Right lobe of liver (tissue), 6 donors: ENCODE data around the gene TRAPPC3. TPM values are rescaled to one million over a fixed set of nuclear protein-coding genes. Genes with fewer than 3 reads are reported as not detected.

Source experiments
- ATAC-seq, 4 donors: fragments of 200-7000 bp; cut with Tn5 transposase; one replicate each; pipeline ENCODE4 v1.9.1; 2020; ENCODE audit warnings: mild to moderate bottlenecking in 4 of 4, moderate library complexity in 4 of 4
- DNase-seq, 3 donors: peaks; one replicate each; pipeline ENCODE4 v3.0.0-alpha.2; 2020
- H3K27ac ChIP-seq, 3 donors: fragments of 200-600 bp; one replicate each; pipeline ENCODE4 v1.8.0; 2022
- H3K27me3 ChIP-seq, 2 donors: fragments of 200-600 bp; one replicate each; pipeline ENCODE4 v1.8.0; 2022
- H3K36me3 ChIP-seq, 4 donors: fragments of 200-600 bp; sonication (generic) in 1 of 4; one replicate each; pipeline versions ENCODE4 v1.5.1 to v1.8.0; 2017 to 2022; ENCODE audit warnings: control low read depth in 1 of 4
- H3K4me1 ChIP-seq, 4 donors: fragments of 200-600 bp; sonication (generic) in 1 of 4; one replicate each; pipeline versions ENCODE4 v1.5.1 to v1.8.0; 2017 to 2022; ENCODE audit warnings: control low read depth in 1 of 4
- H3K4me3 ChIP-seq, 3 donors: fragments of 200-600 bp; one replicate each; pipeline ENCODE4 v1.8.0; 2022
- H3K9me3 ChIP-seq, 4 donors: fragments of 200-600 bp; sonication (generic) in 1 of 4; one replicate each; pipeline versions ENCODE4 v1.5.1 to v1.8.0; 2017 to 2022; ENCODE audit warnings: control low read depth in 1 of 4
- CTCF ChIP-seq, 4 donors: fragments of 200-600 bp in 3 of 4; fragments of 450-650 bp in 1 of 4; IDR thresholded peaks; one replicate each; pipeline versions ENCODE4 v1.5.1 to v1.8.0; 2016 to 2022; ENCODE audit warnings: antibody characterized with exemption in 4 of 4, mild to moderate bottlenecking in 2 of 4
- POLR2A ChIP-seq: fragments of 450-650 bp; IDR thresholded peaks from one replicate; pipeline ENCODE4 v1.6.1; 2017; ENCODE audit warnings: antibody characterized with exemption, mild to moderate bottlenecking
- WGBS: methylation state at CpG from one replicate; pipeline ENCODE4 v1.1.6; 2018; ENCODE audit warnings: low coverage, low lambda C conversion rate; ENCODE audit not compliant: insufficient coverage; ENCODE audit errors: missing lambda C conversion rate; 5-methylcytosine and 5-hydroxymethylcytosine counted together
- intact Hi-C, 2 donors: fragments of 100-400 bp; cut with DNase I; formaldehyde crosslinking; loops; one replicate each; pipeline versions ENCODE4 v1.11.2 to v1.14.1; 2022
- total RNA-seq, 6 experiments: library from RNA; depleted of rRNA in 2 of 6; stranded (reverse); fragments of >200 nt in 2 of 6; fragmentation: NEBNext Ultra II Directional in 3 of 6; extraction: Animal tissue kit (Norgen Biotek cat#: 25700) in 3 of 6; gene quantifications; one replicate each; pipeline versions ENCODE4 v1.1.0 to v1.2.4, GENCODE V29; 2016 to 2023
- donor health status: DM: no; HTN: yes; CAD: no.
- donor health status: DM: no; HTN: no; CAD: no.
- donor health status: DM: no; HTN: no; CAD: no.
- donor health status: DM: no; HTN: yes; CAD: no.
- donor health status: DM: no; HTN: yes; CAD: no.

The TRAPPC3 gene
- total RNA-seq, 6 experiments from 2014 or later, result 26.0 to 52.4 (median 30.9) TPM

- H3K4me3 ChIP-seq, result no peak overlapping the region
- H3K27ac ChIP-seq, result no peak overlapping the region
- 94% methylated on average over 4 of the region's 5 CpGs for WGBS
- no peaks in the 10 kb centered on the region for H3K36me3 ChIP-seq
- no peaks in the 10 kb centered on the region for H3K27me3 ChIP-seq
- TF ChIP-seq CTCF (IDR thresholded peaks at IDR 0.05), result no peak
- no peak for TF ChIP-seq POLR2A
- no peaks in the 10 kb centered on the region for H3K9me3 ChIP-seq
- DNase-seq (no peak), ATAC-seq (no peak)
- intact Hi-C loops, result no loop called here
- peaks cover 0 to 5% (median 2%) of the 10 kb centered on the region in 4 donors for H3K4me1 ChIP-seq
Observed at GRCh38 chr1:36101546-36101945, 47.7 kb downstream of the TRAPPC3 start.

GRCh38 chr1:36100376-36100775 is 48.9 kb downstream of the TRAPPC3 start:
- ATAC-seq (no peak), DNase-seq (no peak)
- intact Hi-C loops, result no loop called here
- Histone ChIP-seq H3K4me3 (peak overlapping the region in 1 of 3 donors; percentile 3), H3K4me1 (peaks cover 0 to 5% (median 2%) of the 10 kb centered on the region in 4 donors), H3K27ac (no peak overlapping the region), H3K9me3 (no peaks in the 10 kb centered on the region), H3K27me3 (no peaks in the 10 kb centered on the region), H3K36me3 (no peaks in the 10 kb centered on the region)
- WGBS, result 20% methylated on average over 1 of the region's 6 CpGs
- no peak for TF ChIP-seq CTCF (IDR thresholded peaks at IDR 0.05)
- no peak for TF ChIP-seq POLR2A

- peak; percentile 75 to 83 (median 76) for TF ChIP-seq CTCF (IDR thresholded peaks at IDR 0.05)
- TF ChIP-seq POLR2A, result no peak
- ATAC-seq (peak; percentile 90 to 94 (median 92)), DNase-seq (peak; percentile 80 to 82 (median 82))
- 4% methylated on average over 10 of the region's 18 CpGs for WGBS
- peak overlapping the region in 2 of 3 donors; percentile 3 to 29 for H3K4me3 ChIP-seq
- peaks cover 0 to 5% (median 2%) of the 10 kb centered on the region in 4 donors for H3K4me1 ChIP-seq
- H3K27me3 ChIP-seq, result no peaks in the 10 kb centered on the region
- H3K27ac ChIP-seq, result no peak overlapping the region
- intact Hi-C loops, result loop anchor here in 1 of 2 donors (10.0 kb wide), 1 partner anchor 85 kb away; no protein-coding TSS in a partner anchor
- no peaks in the 10 kb centered on the region for H3K9me3 ChIP-seq
- H3K36me3 ChIP-seq, result peaks cover 0 to 4% (median 0%) of the 10 kb centered on the region in 4 donors
Observed at GRCh38 chr1:36099681-36100341, 49.5 kb downstream of the TRAPPC3 start.

- WGBS, result no CpG with 5 or more reads among the region's 13 CpGs
- H3K9me3 ChIP-seq, result no peaks in the 10 kb centered on the region
- H3K4me1 ChIP-seq, result peaks cover 0 to 5% (median 2%) of the 10 kb centered on the region in 4 donors
- DNase-seq, result no peak
- H3K27ac ChIP-seq, result no peak overlapping the region
- H3K36me3 ChIP-seq, result peaks cover 0 to 14% (median 1%) of the 10 kb centered on the region in 4 donors
- no peak for ATAC-seq
- intact Hi-C loops, result loop anchor here in 1 of 2 donors (10.0 kb wide), 1 partner anchor 86 kb away; no protein-coding TSS in a partner anchor
- TF ChIP-seq POLR2A (no peak), CTCF (IDR thresholded peaks at IDR 0.05) (no peak)
- no peak overlapping the region for H3K4me3 ChIP-seq
- no peaks in the 10 kb centered on the region for H3K27me3 ChIP-seq
Observed at GRCh38 chr1:36098650-36099365, 50.5 kb downstream of the TRAPPC3 start.
